Measurements from ENCODE around the gene MED15. TPM values are rescaled to one million over a fixed set of nuclear protein-coding genes. Genes with fewer than 3 reads are reported as not detected.

The MED15 gene
- total and polyA plus RNA-seq, 3 donors from 2014 or later = 71.0 to 101 (median 81.6) TPM

DNA sequence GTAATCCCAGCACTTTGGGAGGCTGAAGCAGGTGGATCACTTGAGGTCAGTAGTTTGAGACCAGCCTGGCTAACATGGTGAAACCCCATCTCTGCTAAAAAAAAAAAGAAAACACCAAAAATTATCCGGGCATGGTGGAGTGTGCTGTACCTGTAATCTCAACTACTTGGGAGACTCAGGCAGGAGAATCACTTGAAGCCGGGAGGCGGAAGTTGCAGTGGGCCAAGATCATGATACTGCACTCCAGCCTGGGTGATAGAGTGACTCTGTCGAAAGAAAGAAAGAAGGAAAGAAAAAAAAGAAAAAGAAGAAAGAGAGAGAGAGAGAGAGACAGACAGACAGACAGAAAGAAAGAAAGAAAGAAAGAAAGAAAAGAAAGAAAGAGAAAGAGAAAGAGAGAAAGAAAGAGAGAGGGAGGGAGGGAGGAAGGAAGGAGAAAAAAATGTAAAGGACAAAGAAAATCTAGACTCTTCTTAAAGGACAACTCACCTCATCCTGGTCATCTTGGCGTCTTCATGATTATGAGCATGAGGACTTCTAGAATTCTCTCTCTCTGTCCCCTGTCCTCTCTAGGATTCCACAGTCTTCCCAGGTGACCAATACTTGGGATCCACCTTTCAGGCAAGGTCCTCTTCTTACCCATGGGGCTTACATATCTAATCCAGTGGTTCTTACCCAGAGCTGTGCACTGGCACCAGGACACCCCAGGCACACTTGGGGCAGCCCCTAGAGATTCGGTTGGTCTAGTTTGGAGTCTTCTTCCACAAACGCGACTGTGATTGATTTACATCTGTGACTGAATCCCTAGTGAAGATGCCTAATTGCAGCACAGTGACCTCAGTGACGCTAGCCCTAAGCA lies 120.9 kb downstream of the MED15 start:
- intact Hi-C loops (cut with DNase I; ENCODE audit: low total_unique reads) = no loop called here
- TF ChIP-seq, protein P1, sequence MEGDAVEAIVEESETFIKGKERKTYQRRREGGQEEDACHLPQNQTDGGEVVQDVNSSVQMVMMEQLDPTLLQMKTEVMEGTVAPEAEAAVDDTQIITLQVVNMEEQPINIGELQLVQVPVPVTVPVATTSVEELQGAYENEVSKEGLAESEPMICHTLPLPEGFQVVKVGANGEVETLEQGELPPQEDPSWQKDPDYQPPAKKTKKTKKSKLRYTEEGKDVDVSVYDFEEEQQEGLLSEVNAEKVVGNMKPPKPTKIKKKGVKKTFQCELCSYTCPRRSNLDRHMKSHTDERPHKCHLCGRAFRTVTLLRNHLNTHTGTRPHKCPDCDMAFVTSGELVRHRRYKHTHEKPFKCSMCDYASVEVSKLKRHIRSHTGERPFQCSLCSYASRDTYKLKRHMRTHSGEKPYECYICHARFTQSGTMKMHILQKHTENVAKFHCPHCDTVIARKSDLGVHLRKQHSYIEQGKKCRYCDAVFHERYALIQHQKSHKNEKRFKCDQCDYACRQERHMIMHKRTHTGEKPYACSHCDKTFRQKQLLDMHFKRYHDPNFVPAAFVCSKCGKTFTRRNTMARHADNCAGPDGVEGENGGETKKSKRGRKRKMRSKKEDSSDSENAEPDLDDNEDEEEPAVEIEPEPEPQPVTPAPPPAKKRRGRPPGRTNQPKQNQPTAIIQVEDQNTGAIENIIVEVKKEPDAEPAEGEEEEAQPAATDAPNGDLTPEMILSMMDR (IDR thresholded peaks at IDR 0.05) = no peak
- no peak for TF ChIP-seq POLR2A (IDR thresholded peaks at IDR 0.05)
- Histone ChIP-seq H3K36me3 (ENCODE audit: low read depth, missing control alignments) (no peaks in the 10 kb centered on the region), H3K27ac (no peak overlapping the region), H3K9me3 (no peaks in the 10 kb centered on the region), H3K4me3 (no peak overlapping the region), H3K27me3 (no peaks in the 10 kb centered on the region), H3K4me1 (no peaks in the 10 kb centered on the region)
- 86 to 87% methylated on average over 9 of the region's 9 CpGs for WGBS, 2 donors
- DNase-seq = no peak

DNA sequence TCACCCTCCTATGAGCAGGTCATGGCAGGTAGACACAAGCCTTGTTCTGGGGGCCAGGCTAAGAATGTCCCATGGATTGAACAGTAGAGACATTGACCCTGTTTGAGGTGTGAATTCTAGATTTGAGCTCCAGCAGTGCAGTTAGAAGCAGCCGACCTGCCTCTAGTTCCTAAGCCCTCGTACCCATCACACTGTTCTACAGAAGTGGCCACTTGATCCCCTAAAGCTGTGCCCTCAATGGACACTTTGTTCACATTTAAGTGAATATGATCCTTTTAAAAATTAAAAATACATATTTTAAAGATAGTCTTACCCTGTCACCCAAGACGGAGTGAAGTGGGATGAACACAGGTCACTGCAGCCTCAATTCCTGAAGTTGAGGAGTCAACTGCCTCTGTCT lies 122.0 kb downstream of the MED15 start:
- DNase-seq = no peak
- 87 to 96% methylated on average over 3 of the region's 3 CpGs for WGBS, 2 donors

DNA sequence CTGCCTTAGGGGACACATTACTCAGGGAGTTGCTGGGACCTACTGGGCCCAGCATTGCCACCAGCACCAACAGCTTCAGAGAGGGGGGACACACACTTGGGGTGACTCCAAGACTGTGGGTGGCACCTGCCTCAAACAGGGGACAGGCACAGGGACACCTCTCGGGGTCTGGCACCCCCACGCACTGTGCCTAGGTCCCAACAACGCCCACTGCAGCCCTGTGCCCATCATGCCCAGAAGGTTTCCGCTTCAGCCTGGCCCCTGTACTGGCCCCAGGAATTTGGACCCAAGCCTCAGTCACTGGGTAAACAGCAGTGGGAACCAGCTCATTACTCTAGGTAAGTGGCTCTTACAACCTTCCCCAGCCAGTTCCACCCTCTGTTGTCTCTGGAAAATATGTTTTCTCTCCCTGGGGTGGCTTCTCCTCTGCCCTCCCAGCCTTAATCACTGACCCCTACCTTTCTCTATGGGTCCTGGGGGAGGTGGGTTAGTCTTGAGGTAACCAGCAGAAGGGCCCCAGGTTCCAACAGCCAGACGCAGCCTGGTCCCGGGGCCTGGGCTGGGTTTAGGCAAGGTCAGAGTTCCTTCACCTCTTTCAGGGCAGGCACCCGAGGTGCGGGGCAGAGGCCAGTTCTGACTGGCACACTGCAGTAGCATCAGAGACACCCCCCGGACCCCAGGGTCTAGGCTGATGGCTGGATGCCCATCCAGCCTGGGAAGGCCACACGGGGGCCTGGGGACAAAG lies 123.6 kb downstream of the MED15 start:
- H3K4me3 ChIP-seq = no peak overlapping the region
- 88 to 95% methylated on average over 4 to 10 of the region's 10 CpGs for WGBS, 2 donors
- no peaks in the 10 kb centered on the region for H3K36me3 ChIP-seq (ENCODE audit: low read depth, missing control alignments)
- no peak for DNase-seq
- H3K27me3 ChIP-seq = no peaks in the 10 kb centered on the region
- H3K9me3 ChIP-seq = no peaks in the 10 kb centered on the region
- H3K27ac ChIP-seq = no peak overlapping the region
- H3K4me1 ChIP-seq = no peaks in the 10 kb centered on the region
- intact Hi-C loops (cut with DNase I; ENCODE audit: low total_unique reads) = no loop called here
- TF ChIP-seq, protein P1 (IDR thresholded peaks at IDR 0.05) = no peak
- no peak for TF ChIP-seq POLR2A (IDR thresholded peaks at IDR 0.05)

More for the DNA sequence above, 122.0 kb downstream of the MED15 start:
- no peak overlapping the region for H3K4me3 ChIP-seq
- intact Hi-C loops (cut with DNase I; ENCODE audit: low total_unique reads) = no loop called here
- no peak overlapping the region for H3K27ac ChIP-seq
- H3K27me3 ChIP-seq = no peaks in the 10 kb centered on the region
- no peaks in the 10 kb centered on the region for H3K4me1 ChIP-seq
- H3K9me3 ChIP-seq = no peaks in the 10 kb centered on the region
- no peaks in the 10 kb centered on the region for H3K36me3 ChIP-seq (ENCODE audit: low read depth, missing control alignments)
- TF ChIP-seq, protein P1 (IDR thresholded peaks at IDR 0.05) = no peak

DNA sequence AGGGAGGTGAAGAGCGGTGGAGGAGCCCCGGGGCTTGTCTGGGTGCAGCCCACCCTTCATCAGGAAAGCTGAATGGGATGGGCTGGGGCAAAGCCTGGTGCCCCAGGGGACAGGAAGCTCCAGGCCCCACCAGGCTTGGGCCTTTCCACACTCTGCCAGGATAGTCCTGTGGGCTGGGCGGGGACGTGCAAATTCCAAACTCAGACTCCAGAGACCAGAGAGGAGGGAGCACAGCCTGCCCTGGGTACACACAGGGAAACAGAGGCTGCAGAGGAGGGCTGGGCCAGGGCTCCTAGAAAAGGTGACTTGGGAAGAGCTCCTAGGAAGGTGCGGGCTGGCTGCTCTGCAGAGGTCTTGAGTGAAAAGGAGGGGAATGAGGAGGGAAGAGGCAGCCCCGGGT lies 124.7 kb downstream of the MED15 start:
- Histone ChIP-seq H3K4me1 (no peaks in the 10 kb centered on the region), H3K27ac (no peak overlapping the region), H3K9me3 (no peaks in the 10 kb centered on the region), H3K27me3 (no peaks in the 10 kb centered on the region), H3K36me3 (ENCODE audit: low read depth, missing control alignments) (no peaks in the 10 kb centered on the region), H3K4me3 (no peak overlapping the region)
- DNase-seq = no peak
- TF ChIP-seq, protein P1 (IDR thresholded peaks at IDR 0.05) = no peak
- no peak for TF ChIP-seq POLR2A (IDR thresholded peaks at IDR 0.05)
- intact Hi-C loops (cut with DNase I; ENCODE audit: low total_unique reads) = no loop called here
- WGBS, 2 donors = 86 to 94% methylated on average over 4 to 6 of the region's 6 CpGs
